ENCODE data around the gene KLHL42. TPM values are rescaled to one million over a fixed set of nuclear protein-coding genes. Genes with fewer than 3 reads are reported as not detected.

KLHL42 gene
- total and polyA plus RNA-seq, 2 of the 8 experiments (the other 6 are each of a cell fraction or from before 2014, with no cell fraction given) = 13.6 to 21.6 TPM

DNA sequence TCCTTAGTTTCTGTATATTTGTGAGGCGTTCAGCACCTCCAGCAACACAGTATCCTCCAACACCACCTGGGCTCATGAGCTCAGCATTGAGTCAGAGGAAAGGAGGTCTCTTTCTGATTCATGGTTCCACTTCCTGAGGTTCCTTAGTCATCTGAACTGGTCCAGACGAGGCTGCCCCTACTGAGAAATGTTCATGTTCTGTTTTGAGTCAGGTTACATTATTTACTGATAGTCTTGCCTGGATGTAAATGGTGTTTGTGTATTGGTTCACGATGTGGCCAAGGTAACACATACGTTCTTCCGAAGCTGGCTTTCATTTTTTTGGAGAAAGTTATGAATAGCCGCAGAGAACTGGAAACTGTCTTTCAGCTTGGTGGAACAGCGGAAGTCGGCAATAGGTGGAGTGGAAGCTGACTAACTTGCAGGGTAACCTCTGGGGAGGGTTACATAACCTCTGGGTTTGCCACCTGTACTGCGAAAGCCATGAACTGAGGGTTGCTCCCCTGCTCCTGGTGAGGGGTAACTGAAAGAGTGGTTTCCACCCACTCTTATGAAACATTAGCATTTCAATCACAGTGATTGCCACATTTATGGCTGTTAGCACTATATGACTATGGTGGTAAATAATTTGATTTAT is 42.2 kb downstream of the KLHL42 start:
- no peak overlapping the region for H2BK5ac ChIP-seq (ENCODE audit: low read depth, low read length)
- no peaks in the 10 kb centered on the region for H3K23me2 ChIP-seq (ENCODE audit: low read depth, low read length)
- H3K9me3 ChIP-seq (ENCODE audit: insufficient read depth in 2 of 2, low read depth in 1 of 2, low read length in 1 of 2) = no peaks in the 10 kb centered on the region
- ChIA-PET POLR2A (ENCODE audit: partially characterized antibody) (interaction anchor here (1.5 kb wide), 1 partner anchor 42 kb away, joined by 3 read pairs; the partner anchor contains the start of genes KLHL42 and MANSC4), CTCF (ENCODE audit: partially characterized antibody) (interaction anchor here (0.6 to 3.4 kb wide), 32 partner anchors 8 to 1009 kb away, joined by 3 to 28 read pairs (median 4); no protein-coding TSS in a partner anchor)
- no peak overlapping the region for H2BK120ac ChIP-seq (replicated peaks; ENCODE audit: low read depth, low read length)
- no peak overlapping the region for H3K18ac ChIP-seq (ENCODE audit: extremely low read depth, low read length)
- no peaks in the 10 kb centered on the region for H3K79me1 ChIP-seq (ENCODE audit: low read depth, low read length)
- no peaks in the 10 kb centered on the region for H3K79me2 ChIP-seq (ENCODE audit: control insufficient read depth in 1 of 2, insufficient read depth in 2 of 2, low read length in 2 of 2)
- H3K14ac ChIP-seq (ENCODE audit: insufficient read length) = no peak overlapping the region
- no peak overlapping the region for H3K4me2 ChIP-seq (ENCODE audit: insufficient read depth in 1 of 2, low read depth in 2 of 2, low read length in 2 of 2)
- H2BK12ac ChIP-seq (ENCODE audit: low read depth, low read length) = no peak overlapping the region; the same call in 1 of the 2 replicates
- H2BK15ac ChIP-seq (ENCODE audit: low read length) = no peak overlapping the region
- 81% methylated on average over 9 of the region's 9 CpGs; no CpG with 5 or more reads in 1 of the 2 experiments for WGBS, 2 experiments (ENCODE audit: extremely low coverage in 1 of 2, insufficient coverage in 1 of 2, insufficient read length in 1 of 2, insufficient replicate concordance in 2 of 2, low coverage in 1 of 2, low lambda C conversion rate in 2 of 2, missing lambda C conversion rate in 1 of 2)
- no peaks in the 10 kb centered on the region for H3K4me1 ChIP-seq (replicated peaks in 1 of 4; ENCODE audit: control insufficient read depth in 3 of 4, insufficient read depth in 4 of 4, low read length in 3 of 4)
- H4K20me1 ChIP-seq (replicated peaks in 1 of 2; ENCODE audit: control insufficient read depth in 1 of 2, insufficient read depth in 2 of 2, low read length in 2 of 2) = no peaks in the 10 kb centered on the region
- H3K4me3 ChIP-seq (ENCODE audit: extremely low read depth in 1 of 4, insufficient read depth in 2 of 4, low read depth in 3 of 4, low read length in 4 of 4) = no peak overlapping the region
- no peak overlapping the region for H4K91ac ChIP-seq (replicated peaks; ENCODE audit: insufficient read length, low read length)
- no peak overlapping the region for H3K27ac ChIP-seq (ENCODE audit: low read depth, low read length)
- FAIRE-seq (no peak), DNase-seq (ENCODE audit: low read depth in 1 of 2, low spot score in 2 of 2) (no peak)
- no peak overlapping the region for H3K23ac ChIP-seq (ENCODE audit: insufficient read length)
- no peak overlapping the region for H3K4ac ChIP-seq (replicated peaks; ENCODE audit: insufficient read length, low read depth, low read length)
- H3K36me3 ChIP-seq (ENCODE audit: control insufficient read depth in 2 of 4, insufficient read depth in 4 of 4, low read length in 3 of 4) = no peaks in the 10 kb centered on the region
- H3K56ac ChIP-seq (replicated peaks; ENCODE audit: insufficient read length, low read depth, low read length) = no peak overlapping the region
- no peak overlapping the region for H3K9ac ChIP-seq (replicated peaks in 1 of 4; ENCODE audit: extremely low read depth in 1 of 4, low read depth in 3 of 4, low read length in 3 of 4)
- H2AK5ac ChIP-seq (ENCODE audit: low read depth, low read length) = no peak overlapping the region
- H2AFZ ChIP-seq (ENCODE audit: low read length) = 0 out of 2 replicates have a peak overlapping the region, but pooled peaks have one; percentile 33
- H3K27me3 ChIP-seq (replicated peaks in 1 of 4; ENCODE audit: control insufficient read depth in 3 of 4, extremely low read depth in 1 of 4, insufficient read depth in 3 of 4, low read length in 3 of 4) = no peaks in the 10 kb centered on the region; a peak in 1 of 7 replicates
- no peak overlapping the region for H2BK20ac ChIP-seq (ENCODE audit: low read length)
- H4K5ac ChIP-seq (ENCODE audit: insufficient read length, low read depth, low read length) = no peak overlapping the region
- no peak overlapping the region for H4K8ac ChIP-seq (ENCODE audit: extremely low read depth, insufficient read depth, low read length)
- TF ChIP-seq, protein P1, sequence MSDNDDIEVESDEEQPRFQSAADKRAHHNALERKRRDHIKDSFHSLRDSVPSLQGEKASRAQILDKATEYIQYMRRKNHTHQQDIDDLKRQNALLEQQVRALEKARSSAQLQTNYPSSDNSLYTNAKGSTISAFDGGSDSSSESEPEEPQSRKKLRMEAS (IDR thresholded peaks at IDR 0.05) = no peak
- TF ChIP-seq SRF (IDR thresholded peaks at IDR 0.05; ENCODE audit: low read depth, low read length) (no peak), BACH1 (IDR thresholded peaks at IDR 0.05; ENCODE audit: low read length) (no peak), CHD2 (IDR thresholded peaks at IDR 0.05; ENCODE audit: low read length) (no peak), RFX5 (IDR thresholded peaks at IDR 0.05; ENCODE audit: borderline replicate concordance, low read depth, low read length) (no peak), RXRA (IDR thresholded peaks at IDR 0.05; ENCODE audit: insufficient read depth, low read depth, low read length) (no peak), POLR2AphosphoS5 (IDR thresholded peaks at IDR 0.05; ENCODE audit: low read depth, low read length) (no peak), YY1 (IDR thresholded peaks at IDR 0.05; ENCODE audit: low read depth, low read length) (no peak), CTBP2 (IDR thresholded peaks at IDR 0.05; ENCODE audit: borderline replicate concordance, insufficient read depth, insufficient read length, low read length) (no peak), BCL11A (IDR thresholded peaks at IDR 0.05; ENCODE audit: low read depth in 2 of 2, low read length in 2 of 2) (no peak), JUN (IDR thresholded peaks at IDR 0.05; ENCODE audit: low read depth, low read length) (no peak), CBX8 (IDR thresholded peaks at IDR 0.05; ENCODE audit: borderline replicate concordance, low read depth, low read length) (no peak), SUZ12 (IDR thresholded peaks at IDR 0.05; ENCODE audit: low read length) (no peak)

Measured in H1 (cell line).